OCI-LY7 (cell line): ENCODE results near the gene TMEM43. TPM values are rescaled to one million over a fixed set of nuclear protein-coding genes. Genes with fewer than 3 reads are reported as not detected.

Experiments
- BruUV-seq: library from RNA; stranded (reverse); fragments of 400-500 nt; replicated peaks from 2 replicates; lab custom pipeline; 2021; lab: Mats Ljungman, UMichigan
- CTCF ChIA-PET: fragments of 300-600 bp; sonication (Branson Sonifier 250); formaldehyde crosslinking; loops from one replicate; lab custom pipeline; 2022; ENCODE audit warnings: antibody characterized with exemption; ENCODE audit not compliant: unreplicated experiment; lab: Charles Lee
- POLR2A ChIA-PET: fragments of 300-600 bp; sonication (Branson Sonifier 250); formaldehyde crosslinking; loops from one replicate; lab custom pipeline; 2022; ENCODE audit warnings: antibody characterized with exemption; lab: Charles Lee
- DNase-seq: peaks from one replicate; pipeline ENCODE4 v3.0.0-alpha.2; 2015; ENCODE audit warnings: low spot score
- H2AFZ ChIP-seq: fragments of 200-600 bp; sonication (generic), shearing (Covaris generic); 2 replicates; pipeline ENCODE4 v1.6.1; 2014; ENCODE audit warnings: mild to moderate bottlenecking, antibody characterized with exemption, low read length, moderate library complexity
- H3K27ac ChIP-seq: fragments of 200-600 bp; sonication (generic); 2 replicates; pipeline ENCODE4 v1.5.1; 2014; ENCODE audit warnings: mixed run types, low read depth, mild to moderate bottlenecking, moderate library complexity, low read length, inconsistent platforms; ENCODE audit not compliant: poor library complexity, severe bottlenecking
- H3K36me3 ChIP-seq: fragments of 200-600 bp; sonication (generic); 2 replicates; pipeline ENCODE4 v1.6.1; 2014; ENCODE audit warnings: mild to moderate bottlenecking, antibody characterized with exemption, low read length, moderate library complexity, mixed read lengths; ENCODE audit not compliant: insufficient read depth
- H3K4me1 ChIP-seq: fragments of 200-600 bp; sonication (generic); 2 replicates; pipeline ENCODE4 v1.5.1; 2014; ENCODE audit warnings: mild to moderate bottlenecking, low read length; ENCODE audit not compliant: insufficient read depth, poor library complexity, severe bottlenecking
- H3K4me2 ChIP-seq: fragments of 200-600 bp; sonication (generic); 2 replicates; pipeline ENCODE4 v1.6.1; 2014; ENCODE audit warnings: mild to moderate bottlenecking, low read length
- H3K4me3 ChIP-seq: fragments of 200-600 bp; sonication (generic); 2 replicates; pipeline ENCODE4 v1.5.1; 2014; ENCODE audit warnings: mild to moderate bottlenecking, low read depth, low read length; ENCODE audit not compliant: poor library complexity, severe bottlenecking
- H3K79me2 ChIP-seq: fragments of 200-600 bp; sonication (generic); 2 replicates; pipeline ENCODE4 v1.6.1; 2016; ENCODE audit warnings: low read depth, mild to moderate bottlenecking, low read length, moderate library complexity, mixed read lengths; ENCODE audit not compliant: insufficient read depth
- H3K9me2 ChIP-seq: fragments of 200-600 bp; sonication (generic); 2 replicates; pipeline ENCODE4 v1.6.1; 2016; ENCODE audit warnings: mild to moderate bottlenecking, low read length, mixed read lengths; ENCODE audit not compliant: insufficient read depth
- H3K9me3 ChIP-seq: fragments of 200-600 bp; sonication (generic); 2 replicates; pipeline ENCODE4 v1.6.1; 2014; ENCODE audit warnings: mild to moderate bottlenecking, mixed run types, low read length, mixed read lengths
- H4K20me1 ChIP-seq: fragments of 200-600 bp; sonication (generic); 2 replicates; pipeline ENCODE4 v1.6.1; 2014; ENCODE audit warnings: mild to moderate bottlenecking, antibody characterized with exemption, low read length, moderate library complexity, mixed read lengths; ENCODE audit not compliant: insufficient read depth
- EZH2phosphoT487 ChIP-seq: fragments of 200-600 bp; sonication (generic); IDR thresholded peaks from 2 replicates; pipeline ENCODE4 v1.6.1; 2018; ENCODE audit warnings: low read depth, borderline replicate concordance, mild to moderate bottlenecking, mixed run types, antibody characterized with exemption, low read length, moderate library complexity, mixed read lengths
- intact Hi-C: fragments of 100-400 bp; cut with micrococcal nuclease; formaldehyde crosslinking; loops from one replicate; pipeline ENCODE4 v1.10.0; 2022; ENCODE audit not compliant: unreplicated experiment
- total RNA-seq, 2 experiments: library from RNA; depleted of rRNA in 1 of 2; stranded (reverse); fragments of >200 nt in 1 of 2; shearing (Covaris generic) in 1 of 2; gene quantifications; 2 replicates each; pipeline ENCODE4 v1.2.3, GENCODE V29; 2014 to 2022
- TF ChIP-seq, protein P1 (sequence below): fragments of 200-600 bp; sonication (generic); conservative IDR thresholded peaks from 2 replicates; pipeline ENCODE4 v1.5.1; 2014; ENCODE audit warnings: mild to moderate bottlenecking, antibody characterized with exemption, low read length, moderate library complexity, mixed read lengths

Gene TMEM43
- total RNA-seq, 2 experiments from 2014 or later: 19.7 to 22.2 TPM

DNA sequence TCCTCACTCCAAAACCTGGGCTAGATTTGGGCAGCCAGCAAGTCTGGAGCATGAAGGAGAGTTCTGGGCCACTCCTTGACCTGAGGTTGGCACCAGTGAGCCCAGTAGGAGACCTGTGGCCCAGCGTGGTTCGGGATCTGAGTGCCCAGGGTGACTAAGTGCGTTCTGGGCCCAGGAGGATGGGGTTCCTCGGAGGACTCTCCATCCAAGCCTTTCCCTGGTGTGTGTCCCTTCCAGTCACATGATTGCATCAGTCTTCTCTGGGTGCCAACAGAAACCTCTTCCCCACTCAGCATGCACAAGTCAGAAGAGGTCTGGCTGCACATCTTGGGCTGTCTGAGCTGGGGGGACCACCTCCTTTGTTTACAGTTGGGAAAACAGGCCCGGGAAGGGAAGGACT lies 14.9 kb downstream of the TMEM43 start:
- H3K9me2 ChIP-seq: no peaks in the 10 kb centered on the region
- POLR2A ChIA-PET: no interaction called here
- BruUV-seq: no TSS peak
- CTCF ChIA-PET: no interaction called here
- H3K36me3 ChIP-seq: peaks cover 24% of the 10 kb centered on the region; the same call in 1 of the 2 replicates
- no peak overlapping the region for H3K27ac ChIP-seq
- DNase-seq: no peak
- TF ChIP-seq, protein P1, sequence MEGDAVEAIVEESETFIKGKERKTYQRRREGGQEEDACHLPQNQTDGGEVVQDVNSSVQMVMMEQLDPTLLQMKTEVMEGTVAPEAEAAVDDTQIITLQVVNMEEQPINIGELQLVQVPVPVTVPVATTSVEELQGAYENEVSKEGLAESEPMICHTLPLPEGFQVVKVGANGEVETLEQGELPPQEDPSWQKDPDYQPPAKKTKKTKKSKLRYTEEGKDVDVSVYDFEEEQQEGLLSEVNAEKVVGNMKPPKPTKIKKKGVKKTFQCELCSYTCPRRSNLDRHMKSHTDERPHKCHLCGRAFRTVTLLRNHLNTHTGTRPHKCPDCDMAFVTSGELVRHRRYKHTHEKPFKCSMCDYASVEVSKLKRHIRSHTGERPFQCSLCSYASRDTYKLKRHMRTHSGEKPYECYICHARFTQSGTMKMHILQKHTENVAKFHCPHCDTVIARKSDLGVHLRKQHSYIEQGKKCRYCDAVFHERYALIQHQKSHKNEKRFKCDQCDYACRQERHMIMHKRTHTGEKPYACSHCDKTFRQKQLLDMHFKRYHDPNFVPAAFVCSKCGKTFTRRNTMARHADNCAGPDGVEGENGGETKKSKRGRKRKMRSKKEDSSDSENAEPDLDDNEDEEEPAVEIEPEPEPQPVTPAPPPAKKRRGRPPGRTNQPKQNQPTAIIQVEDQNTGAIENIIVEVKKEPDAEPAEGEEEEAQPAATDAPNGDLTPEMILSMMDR: no peak
- TF ChIP-seq EZH2phosphoT487: no peak
- H3K4me1 ChIP-seq: no peaks in the 10 kb centered on the region
- H3K79me2 ChIP-seq: no peaks in the 10 kb centered on the region
- H3K4me2 ChIP-seq: no peak overlapping the region
- H3K4me3 ChIP-seq: no peak overlapping the region
- intact Hi-C loops: no loop called here
- H3K9me3 ChIP-seq: no peaks in the 10 kb centered on the region
- H2AFZ ChIP-seq: no peak overlapping the region
- 0 out of 2 replicates have a peak, but pooled peaks cover 3% of the 10 kb centered on the region for H4K20me1 ChIP-seq

DNA sequence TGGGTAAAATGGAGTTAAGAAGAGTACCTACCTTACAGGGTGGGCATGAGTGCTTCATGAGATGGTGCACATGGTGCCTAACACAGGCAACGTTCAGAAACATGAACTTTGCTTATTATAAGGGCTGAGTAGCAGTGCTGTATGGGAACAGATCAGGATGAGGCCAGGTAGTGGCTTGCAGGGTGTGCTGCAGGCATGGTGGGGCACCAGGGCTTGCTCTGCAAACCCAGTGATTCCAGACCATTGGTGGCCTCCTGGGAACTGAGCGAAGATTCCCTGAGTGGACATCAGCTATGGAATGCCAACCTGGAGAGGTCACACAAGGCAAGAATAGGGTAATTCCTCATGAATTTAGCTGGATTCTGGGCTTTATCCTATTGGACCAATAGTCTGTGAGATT lies 15.8 kb downstream of the TMEM43 start:
- Histone ChIP-seq H3K9me3 (no peaks in the 10 kb centered on the region), H4K20me1 (0 out of 2 replicates have a peak, but pooled peaks cover 3% of the 10 kb centered on the region), H3K4me2 (no peak overlapping the region), H3K79me2 (no peaks in the 10 kb centered on the region), H3K36me3 (peaks cover 22% of the 10 kb centered on the region; the same call in 1 of the 2 replicates), H3K4me3 (no peak overlapping the region), H3K27ac (no peak overlapping the region), H2AFZ (no peak overlapping the region), H3K9me2 (no peaks in the 10 kb centered on the region), H3K4me1 (no peaks in the 10 kb centered on the region)
- ChIA-PET CTCF (no interaction called here), POLR2A (no interaction called here)
- intact Hi-C loops: no loop called here
- BruUV-seq: no TSS peak
- TF ChIP-seq EZH2phosphoT487: no peak
- TF ChIP-seq, protein P1: no peak
- no peak for DNase-seq

DNA sequence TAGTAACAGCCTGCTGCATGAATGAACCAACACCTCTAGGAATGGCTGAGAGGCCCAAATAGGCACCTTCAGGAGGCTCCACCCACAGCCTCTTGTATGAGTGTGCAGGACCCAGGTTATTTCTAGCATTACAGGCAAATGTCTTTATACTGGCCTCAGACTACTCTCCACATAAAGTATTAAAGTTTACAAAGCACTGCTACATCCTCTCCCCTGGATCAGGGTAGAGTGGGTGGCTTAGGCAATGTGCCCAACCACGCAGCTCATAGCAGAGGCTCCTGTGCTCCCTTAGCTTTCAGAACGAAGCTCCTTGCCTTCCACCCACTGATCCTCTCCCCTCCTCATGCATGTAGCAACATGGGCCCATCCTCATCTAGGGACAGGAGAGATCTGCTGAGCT lies 16.3 kb downstream of the TMEM43 start:
- CTCF ChIA-PET: no interaction called here
- Histone ChIP-seq H2AFZ (no peak overlapping the region), H3K36me3 (peaks cover 22% of the 10 kb centered on the region), H3K4me2 (no peak overlapping the region), H3K9me2 (no peaks in the 10 kb centered on the region), H3K4me3 (no peak overlapping the region), H3K79me2 (no peaks in the 10 kb centered on the region), H4K20me1 (0 out of 2 replicates have a peak, but pooled peaks cover 3% of the 10 kb centered on the region), H3K4me1 (no peaks in the 10 kb centered on the region), H3K9me3 (no peaks in the 10 kb centered on the region), H3K27ac (no peak overlapping the region)
- DNase-seq: no peak
- BruUV-seq: no TSS peak
- POLR2A ChIA-PET: no interaction called here
- intact Hi-C loops: no loop called here
- no peak for TF ChIP-seq EZH2phosphoT487
- TF ChIP-seq, protein P1: no peak
